Heart left ventricle (tissue), 13 donors: Measurements from ENCODE around the gene TCEAL3.
"Not testable (repeated sequence)": the region's sequence is repeated elsewhere in the genome, so short reads cannot be mapped to it uniquely, and the experiment has no call there.

Source experiments
- POLR2A ChIP-seq, 2 donors: fragments of 450-650 bp; IDR thresholded peaks; one replicate each; pipeline ENCODE4 v1.6.1; 2017; ENCODE audit warnings: antibody characterized with exemption in 2 of 2, mild to moderate bottlenecking in 2 of 2, moderate library complexity in 2 of 2
- TF ChIP-seq, protein P1 (sequence below), 12 donors: fragments of 200-600 bp; sonication (generic) in 4 of 12; IDR thresholded peaks; one replicate each; pipeline versions ENCODE4 v1.5.0 to v1.8.0; 2018 to 2022; ENCODE audit warnings: antibody characterized with exemption in 12 of 12, mild to moderate bottlenecking in 5 of 12
- donor health status: ischemic (EF 13 %, LVEDD 7.1; RV severe dilation, severe dysfunction).
- donor health status: DM: no; HTN: yes; CAD: no.
- donor health status: DM: no; HTN: no; CAD: no.
- donor health status: ischemic (EF 25% LVEDD 6.9; RV normal size, moderate dysfunction).
- donor health status: ischemic (EF 25% LVEDD 5.7; RV mildly dilated, moderate dysfunction).
- donor health status: ischemic (EF 35%, LVEDD 5.7; RV mildly dilated, moderate dysfunction).
- donor health status: nonischemic (EF 11% LVEDD 7.7; RV severe dilation, severe dysfunction).
- donor health status: DM: yes; HTN: yes; CAD: no.
- donor health status: PGD.
- donor health status: ischemic (EF 29% LVEDD 5.4; RV normal size, mild dysfunction).
- donor health status: nonischemic (EF 23%, LVEDD 6.1; RV moderate dilation, normal function).

DNA sequence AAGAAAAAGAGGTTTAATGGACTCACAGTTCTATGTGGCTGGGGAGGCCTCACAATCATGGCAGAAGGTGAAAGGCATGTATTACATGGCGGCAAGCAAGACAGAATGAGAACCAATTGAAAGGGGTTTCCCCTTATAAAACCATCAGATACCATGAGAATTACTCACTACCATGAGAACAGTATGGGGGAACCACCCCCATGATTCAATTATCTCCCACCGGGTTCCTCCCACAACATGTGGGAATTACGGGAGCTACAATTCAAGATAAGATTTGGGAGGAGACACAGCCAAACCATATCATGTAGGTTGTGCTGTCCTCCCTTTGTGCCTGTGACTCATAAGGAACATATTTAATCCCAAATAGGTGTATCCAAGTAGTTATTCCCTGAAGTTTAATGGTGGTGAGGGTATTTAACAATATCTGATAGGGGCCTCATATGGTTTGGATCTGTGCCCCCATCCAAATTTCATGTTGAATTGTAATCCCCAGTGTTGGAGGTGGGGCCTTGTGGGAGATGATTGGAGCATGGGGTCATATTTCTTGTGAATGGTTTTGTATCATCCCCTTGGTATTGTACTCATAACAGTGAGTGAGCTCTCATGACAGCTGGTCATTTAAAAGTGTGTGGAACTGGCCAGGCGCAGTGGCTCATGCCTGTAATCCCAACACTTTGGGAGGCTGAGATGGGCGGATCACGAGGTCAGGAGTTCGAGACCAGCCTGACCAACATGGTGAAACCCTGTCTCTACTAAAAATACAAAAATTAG is 47.7 kb downstream of the TCEAL3 start:
- TF ChIP-seq, protein P1, sequence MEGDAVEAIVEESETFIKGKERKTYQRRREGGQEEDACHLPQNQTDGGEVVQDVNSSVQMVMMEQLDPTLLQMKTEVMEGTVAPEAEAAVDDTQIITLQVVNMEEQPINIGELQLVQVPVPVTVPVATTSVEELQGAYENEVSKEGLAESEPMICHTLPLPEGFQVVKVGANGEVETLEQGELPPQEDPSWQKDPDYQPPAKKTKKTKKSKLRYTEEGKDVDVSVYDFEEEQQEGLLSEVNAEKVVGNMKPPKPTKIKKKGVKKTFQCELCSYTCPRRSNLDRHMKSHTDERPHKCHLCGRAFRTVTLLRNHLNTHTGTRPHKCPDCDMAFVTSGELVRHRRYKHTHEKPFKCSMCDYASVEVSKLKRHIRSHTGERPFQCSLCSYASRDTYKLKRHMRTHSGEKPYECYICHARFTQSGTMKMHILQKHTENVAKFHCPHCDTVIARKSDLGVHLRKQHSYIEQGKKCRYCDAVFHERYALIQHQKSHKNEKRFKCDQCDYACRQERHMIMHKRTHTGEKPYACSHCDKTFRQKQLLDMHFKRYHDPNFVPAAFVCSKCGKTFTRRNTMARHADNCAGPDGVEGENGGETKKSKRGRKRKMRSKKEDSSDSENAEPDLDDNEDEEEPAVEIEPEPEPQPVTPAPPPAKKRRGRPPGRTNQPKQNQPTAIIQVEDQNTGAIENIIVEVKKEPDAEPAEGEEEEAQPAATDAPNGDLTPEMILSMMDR (IDR thresholded peaks at IDR 0.05): not testable (repeated sequence)
- not testable (repeated sequence) for TF ChIP-seq POLR2A (IDR thresholded peaks at IDR 0.05)
